Measurements from ENCODE around the gene LHFPL6.
A peak's percentile ranks its signal among the peaks of the same experiment; 100 is the strongest.

Gene LHFPL6

GRCh38 chr13:39419876-39420275 lies 183.1 kb downstream of the LHFPL6 start:
- no peak for DNase-seq (ENCODE audit: extremely low read depth, low read depth)
- no peak for TF ChIP-seq CTCF (IDR thresholded peaks at IDR 0.05; ENCODE audit: low read depth, low read length)

- TF ChIP-seq CTCF (IDR thresholded peaks at IDR 0.05; ENCODE audit: low read depth, low read length) = no peak
- DNase-seq (ENCODE audit: extremely low read depth, low read depth) = no peak
Observed at GRCh38 chr13:39419068-39419467, 183.9 kb downstream of the LHFPL6 start.

- no peak for DNase-seq (ENCODE audit: extremely low read depth, low read depth)
- TF ChIP-seq CTCF (IDR thresholded peaks at IDR 0.05; ENCODE audit: low read depth, low read length) = no peak
Observed at GRCh38 chr13:39418424-39418823, 184.6 kb downstream of the LHFPL6 start.

GRCh38 chr13:39417643-39418042 lies 185.3 kb downstream of the LHFPL6 start:
- no peak for DNase-seq (ENCODE audit: extremely low read depth, low read depth)
- TF ChIP-seq CTCF (IDR thresholded peaks at IDR 0.05; ENCODE audit: low read depth, low read length) = no peak

GRCh38 chr13:39417131-39417530 lies 185.9 kb downstream of the LHFPL6 start:
- TF ChIP-seq CTCF (IDR thresholded peaks at IDR 0.05; ENCODE audit: low read depth, low read length) = no peak; the same call in none of the 2 replicates
- DNase-seq (ENCODE audit: extremely low read depth, low read depth) = no peak

- TF ChIP-seq CTCF (IDR thresholded peaks at IDR 0.05; ENCODE audit: low read depth, low read length) = peak; percentile 62
- DNase-seq (ENCODE audit: extremely low read depth, low read depth) = no peak
Observed at GRCh38 chr13:39415008-39415802, 187.8 kb downstream of the LHFPL6 start.

GRCh38 chr13:39414339-39414738 lies 188.7 kb downstream of the LHFPL6 start:
- no peak for TF ChIP-seq CTCF (IDR thresholded peaks at IDR 0.05; ENCODE audit: low read depth, low read length)
- DNase-seq (ENCODE audit: extremely low read depth, low read depth) = no peak

Data from AG09319 (cell line).